GM12873 (cell line): ENCODE data around the gene FAM83G.

Source experiments
- CTCF ChIP-seq: IDR thresholded peaks from 2 replicates; pipeline ENCODE4 v1.5.1; 2012; ENCODE audit warnings: low read depth, mild to moderate bottlenecking, moderate library complexity, low read length, control low read depth; ENCODE audit not compliant: insufficient read depth; ENCODE audit errors: missing control alignments

The FAM83G gene

GRCh38 chr17:18968945-18969887 is 35.3 kb downstream of the FAM83G start:
- no peak for TF ChIP-seq CTCF

- no peak for TF ChIP-seq CTCF
These were observed 36.2 kb downstream of the FAM83G start for GRCh38 chr17:18968345-18968744.

GRCh38 chr17:18967916-18968315 is 36.6 kb downstream of the FAM83G start:
- TF ChIP-seq CTCF: no peak

GRCh38 chr17:18966831-18967624 is 37.5 kb downstream of the FAM83G start:
- no peak for TF ChIP-seq CTCF

GRCh38 chr17:18965530-18966236 is 38.9 kb downstream of the FAM83G start:
- no peak for TF ChIP-seq CTCF

- TF ChIP-seq CTCF: no peak
These were observed 40.0 kb downstream of the FAM83G start for GRCh38 chr17:18964550-18964949.

GRCh38 chr17:18964018-18964351 is 40.6 kb downstream of the FAM83G start:
- TF ChIP-seq CTCF: no peak
